Caco-2 (cell line): ENCODE measurements around the gene TMEM116. TPM values are rescaled to one million over a fixed set of nuclear protein-coding genes. Genes with fewer than 3 reads are reported as not detected.

Experiments used
- BruUV-seq: library from RNA; stranded (reverse); fragments of 400-500 nt; replicated peaks from 2 replicates; lab custom pipeline; 2021; lab: Mats Ljungman, UMichigan
- CTCF ChIA-PET: fragments of 300-600 bp; sonication (Branson Sonifier 250); formaldehyde crosslinking; loops from one replicate; lab custom pipeline; 2022; ENCODE audit warnings: antibody characterized with exemption; lab: Charles Lee
- POLR2A ChIA-PET: fragments of 300-600 bp; sonication (Branson Sonifier 250); formaldehyde crosslinking; loops from one replicate; lab custom pipeline; 2022; ENCODE audit warnings: antibody characterized with exemption; lab: Charles Lee
- DNase-seq, 2 experiments: peaks; one replicate each; pipeline versions ENCODE4 v3.0.0 to v3.0.0-alpha.2; 2020 to 2022
- H3K27me3 ChIP-seq: replicated peaks from 2 replicates; pipeline ENCODE4 v1.6.0; 2011; ENCODE audit warnings: low read length; ENCODE audit not compliant: control insufficient read depth, insufficient read depth
- H3K36me3 ChIP-seq: 2 replicates; pipeline ENCODE4 v1.5.1; 2011; ENCODE audit warnings: low read length; ENCODE audit not compliant: control insufficient read depth, insufficient read depth
- H3K4me1 ChIP-seq: fragments of 250-450 bp; sonication (Bioruptor Pico); 2 replicates; pipeline ENCODE4 v1.5.1; 2020; ENCODE audit warnings: mild to moderate bottlenecking
- H3K4me3 ChIP-seq: 2 replicates; pipeline ENCODE4 v1.5.1; 2011; ENCODE audit warnings: low read depth, mild to moderate bottlenecking, control low read depth, low read length
- H3K9me3 ChIP-seq: fragments of 250-450 bp; sonication (Bioruptor Pico); 2 replicates; pipeline ENCODE4 v1.5.1; 2020; ENCODE audit warnings: mild to moderate bottlenecking, moderate library complexity
- H3K27ac Mint-ChIP-seq: one replicate; pipeline ENCODE4 v1.8.0; 2022; ENCODE audit warnings: mixed read lengths; ENCODE audit not compliant: unreplicated experiment
- H3K27me3 Mint-ChIP-seq: one replicate; pipeline ENCODE4 v1.8.0; 2022; ENCODE audit warnings: mixed read lengths; ENCODE audit not compliant: insufficient read depth, unreplicated experiment
- H3K36me3 Mint-ChIP-seq: one replicate; pipeline ENCODE4 v1.8.0; 2022; ENCODE audit warnings: mild to moderate bottlenecking, mixed read lengths; ENCODE audit not compliant: insufficient read depth, unreplicated experiment
- H3K4me1 Mint-ChIP-seq: one replicate; pipeline ENCODE4 v1.8.0; 2022; ENCODE audit warnings: low read depth, mixed read lengths; ENCODE audit not compliant: unreplicated experiment
- H3K4me3 Mint-ChIP-seq: one replicate; pipeline ENCODE4 v1.8.0; 2022; ENCODE audit warnings: mild to moderate bottlenecking, moderate library complexity, mixed read lengths; ENCODE audit not compliant: unreplicated experiment
- H3K9me3 Mint-ChIP-seq: one replicate; pipeline ENCODE4 v1.8.0; 2022; ENCODE audit warnings: mixed read lengths; ENCODE audit not compliant: unreplicated experiment
- intact Hi-C: fragments of 100-400 bp; cut with micrococcal nuclease; formaldehyde crosslinking; loops from one replicate; pipeline ENCODE4 v1.10.0; 2022; ENCODE audit not compliant: unreplicated experiment
- total RNA-seq: library from RNA; stranded (reverse); gene quantifications from 2 replicates; pipeline ENCODE4 v1.2.3, GENCODE V29; 2022
- TF ChIP-seq, protein P1 (sequence below), 2 experiments: fragments of 200-600 bp in 1 of 2; IDR thresholded peaks; 1 replicate in 1 of 2; 2 replicates in 1 of 2; pipeline versions ENCODE4 v1.5.1 to v1.8.0; 2011 to 2022; ENCODE audit warnings: antibody characterized with exemption in 1 of 2, control low read depth in 1 of 2, inconsistent platforms in 1 of 2, low read depth in 1 of 2, low read length in 1 of 2, mild to moderate bottlenecking in 1 of 2, moderate library complexity in 1 of 2; ENCODE audit not compliant: insufficient read depth in 1 of 2, severe bottlenecking in 1 of 2, unreplicated experiment in 1 of 2

Gene TMEM116
- total RNA-seq, 1 experiment from 2014 or later = 11.0 TPM

DNA sequence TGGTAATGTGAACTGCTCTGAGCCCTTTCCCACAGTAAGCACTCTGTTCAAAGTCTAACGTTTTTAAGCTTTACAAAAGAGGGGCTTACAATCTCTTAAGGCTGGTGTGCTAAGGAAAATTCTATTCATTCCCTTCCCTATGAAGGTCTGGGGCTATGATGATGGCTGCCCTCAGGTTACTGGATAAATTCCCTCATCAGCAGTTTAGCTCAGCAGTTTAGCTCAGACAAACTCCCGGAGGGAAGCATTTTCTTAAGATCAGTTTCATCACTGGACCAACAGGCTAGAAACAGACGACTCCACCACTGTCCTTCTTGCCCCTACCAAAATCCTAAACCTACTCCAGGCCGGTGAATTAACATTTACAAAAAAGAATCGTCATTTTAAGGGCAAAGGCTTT, 19.3 kb upstream of the TMEM116 start:
- Histone ChIP-seq H3K4me3 (no peak overlapping the region), H3K4me1 (no peaks in the 10 kb centered on the region), H3K36me3 (peaks cover 1% of the 10 kb centered on the region; the same call in 1 of the 2 replicates), H3K9me3 (no peaks in the 10 kb centered on the region), H3K27me3 (no peaks in the 10 kb centered on the region)
- no peaks in the 10 kb centered on the region for H3K4me1 Mint-ChIP-seq
- intact Hi-C loops = no loop called here
- ChIA-PET POLR2A (no interaction called here), CTCF (no interaction called here)
- no peaks in the 10 kb centered on the region for H3K27me3 Mint-ChIP-seq
- TF ChIP-seq, protein P1, sequence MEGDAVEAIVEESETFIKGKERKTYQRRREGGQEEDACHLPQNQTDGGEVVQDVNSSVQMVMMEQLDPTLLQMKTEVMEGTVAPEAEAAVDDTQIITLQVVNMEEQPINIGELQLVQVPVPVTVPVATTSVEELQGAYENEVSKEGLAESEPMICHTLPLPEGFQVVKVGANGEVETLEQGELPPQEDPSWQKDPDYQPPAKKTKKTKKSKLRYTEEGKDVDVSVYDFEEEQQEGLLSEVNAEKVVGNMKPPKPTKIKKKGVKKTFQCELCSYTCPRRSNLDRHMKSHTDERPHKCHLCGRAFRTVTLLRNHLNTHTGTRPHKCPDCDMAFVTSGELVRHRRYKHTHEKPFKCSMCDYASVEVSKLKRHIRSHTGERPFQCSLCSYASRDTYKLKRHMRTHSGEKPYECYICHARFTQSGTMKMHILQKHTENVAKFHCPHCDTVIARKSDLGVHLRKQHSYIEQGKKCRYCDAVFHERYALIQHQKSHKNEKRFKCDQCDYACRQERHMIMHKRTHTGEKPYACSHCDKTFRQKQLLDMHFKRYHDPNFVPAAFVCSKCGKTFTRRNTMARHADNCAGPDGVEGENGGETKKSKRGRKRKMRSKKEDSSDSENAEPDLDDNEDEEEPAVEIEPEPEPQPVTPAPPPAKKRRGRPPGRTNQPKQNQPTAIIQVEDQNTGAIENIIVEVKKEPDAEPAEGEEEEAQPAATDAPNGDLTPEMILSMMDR (IDR thresholded peaks at IDR 0.05; ENCODE audit: insufficient read depth in 1 of 2, low read depth in 1 of 2, low read length in 1 of 2, severe bottlenecking in 1 of 2, unreplicated experiment in 1 of 2) = no peak
- DNase-seq = no peak
- no peak overlapping the region for H3K4me3 Mint-ChIP-seq
- peaks cover 81% of the 10 kb centered on the region for H3K36me3 Mint-ChIP-seq
- no TSS peak for BruUV-seq
- no peaks in the 10 kb centered on the region for H3K9me3 Mint-ChIP-seq
- H3K27ac Mint-ChIP-seq = no peak overlapping the region

DNA sequence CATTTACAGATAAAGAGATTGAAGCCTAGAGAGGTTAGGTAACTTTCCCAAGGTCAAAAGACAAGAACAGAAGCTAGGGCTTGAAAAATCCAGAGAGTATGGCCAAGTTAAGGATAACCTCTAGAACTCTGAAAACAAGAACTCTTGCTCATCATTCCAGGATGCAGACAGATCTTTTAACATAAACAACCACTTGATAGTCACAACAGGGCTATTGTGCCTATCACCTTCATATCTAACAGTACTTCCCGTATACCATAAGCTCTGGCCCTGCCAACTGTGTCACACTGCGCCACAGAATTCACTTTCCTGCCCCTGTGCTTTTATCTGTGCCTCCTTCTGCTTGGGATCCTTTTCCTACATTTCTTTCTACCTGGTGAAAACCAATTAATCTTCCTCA, 18.5 kb upstream of the TMEM116 start:
- peaks cover 78% of the 10 kb centered on the region for H3K36me3 Mint-ChIP-seq
- no peaks in the 10 kb centered on the region for H3K9me3 Mint-ChIP-seq
- H3K4me3 ChIP-seq = no peak overlapping the region
- no peaks in the 10 kb centered on the region for H3K27me3 ChIP-seq
- no peaks in the 10 kb centered on the region for H3K27me3 Mint-ChIP-seq
- H3K9me3 ChIP-seq = no peaks in the 10 kb centered on the region
- peaks cover 1% of the 10 kb centered on the region; the same call in 1 of the 2 replicates for H3K36me3 ChIP-seq
- no peak for DNase-seq
- no peaks in the 10 kb centered on the region for H3K4me1 ChIP-seq
- TF ChIP-seq, protein P1 (IDR thresholded peaks at IDR 0.05; ENCODE audit: insufficient read depth in 1 of 2, low read depth in 1 of 2, low read length in 1 of 2, severe bottlenecking in 1 of 2, unreplicated experiment in 1 of 2) = no peak
- H3K4me3 Mint-ChIP-seq = no peak overlapping the region
- intact Hi-C loops = no loop called here
- H3K27ac Mint-ChIP-seq = no peak overlapping the region
- H3K4me1 Mint-ChIP-seq = no peaks in the 10 kb centered on the region
- no TSS peak for BruUV-seq
- ChIA-PET POLR2A (no interaction called here), CTCF (no interaction called here)

DNA sequence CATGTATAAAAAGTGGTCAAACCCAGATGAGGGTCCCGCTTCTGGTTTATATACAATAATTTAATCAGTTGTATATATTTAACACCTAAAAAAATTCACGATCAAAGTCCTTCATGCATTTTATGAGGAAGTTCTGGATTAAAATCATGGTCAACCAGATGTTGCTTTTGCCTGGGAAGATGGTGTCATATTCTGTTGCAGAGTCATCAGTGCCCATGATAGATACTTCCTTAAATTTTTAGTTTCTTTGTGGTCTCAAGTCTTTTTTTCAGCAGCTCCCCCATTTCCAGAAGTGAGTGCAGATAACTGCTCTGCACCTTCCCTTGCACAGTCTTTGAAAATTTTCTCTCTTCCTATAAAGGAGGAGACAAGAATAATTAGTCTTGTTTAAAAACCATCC, 16.3 kb upstream of the TMEM116 start:
- DNase-seq = no peak
- Mint-ChIP-seq H3K27ac (no peak overlapping the region), H3K36me3 (peaks cover 74% of the 10 kb centered on the region), H3K4me3 (no peak overlapping the region), H3K27me3 (no peaks in the 10 kb centered on the region), H3K9me3 (no peaks in the 10 kb centered on the region), H3K4me1 (no peaks in the 10 kb centered on the region)
- no peaks in the 10 kb centered on the region for H3K27me3 ChIP-seq
- ChIA-PET POLR2A (interaction anchor here (0.9 kb wide), 1 partner anchor 16 kb away, joined by 3 read pairs; the partner anchor contains the start of genes ERP29 and TMEM116), CTCF (no interaction called here)
- TF ChIP-seq, protein P1 (IDR thresholded peaks at IDR 0.05; ENCODE audit: insufficient read depth in 1 of 2, low read depth in 1 of 2, low read length in 1 of 2, severe bottlenecking in 1 of 2, unreplicated experiment in 1 of 2) = no peak
- H3K9me3 ChIP-seq = no peaks in the 10 kb centered on the region
- BruUV-seq = no TSS peak
- no peak overlapping the region for H3K4me3 ChIP-seq
- H3K36me3 ChIP-seq = peaks cover 1% of the 10 kb centered on the region
- H3K4me1 ChIP-seq = no peaks in the 10 kb centered on the region
- intact Hi-C loops = no loop called here
